IPS-18a (cell line): ENCODE data around the gene MIB1.
"Not testable (repeated sequence)": the region's sequence is repeated elsewhere in the genome, so short reads cannot be mapped to it uniquely, and the experiment has no call there.

Source experiments
- H3K27ac ChIP-seq: one replicate; pipeline ENCODE4 v1.5.1; 2013; ENCODE audit warnings: low read length
- H3K27me3 ChIP-seq: one replicate; pipeline ENCODE4 v1.6.1; 2013; ENCODE audit warnings: mild to moderate bottlenecking, low read length; ENCODE audit not compliant: control insufficient read depth, insufficient read depth
- H3K36me3 ChIP-seq: one replicate; pipeline ENCODE4 v1.6.1; 2013; ENCODE audit warnings: low read depth, low read length; ENCODE audit not compliant: control insufficient read depth
- H3K4me1 ChIP-seq: one replicate; pipeline ENCODE4 v1.6.1; 2013; ENCODE audit warnings: low read depth, low read length; ENCODE audit not compliant: control insufficient read depth
- H3K4me3 ChIP-seq: one replicate; pipeline ENCODE4 v1.5.1; 2013; ENCODE audit warnings: low read length
- H3K9ac ChIP-seq: one replicate; pipeline ENCODE4 v1.6.1; 2013; ENCODE audit warnings: mild to moderate bottlenecking, low read length, moderate library complexity
- H3K9me3 ChIP-seq: one replicate; pipeline ENCODE4 v1.6.1; 2013; ENCODE audit warnings: low read depth, low read length; ENCODE audit not compliant: control insufficient read depth

MIB1 gene

DNA sequence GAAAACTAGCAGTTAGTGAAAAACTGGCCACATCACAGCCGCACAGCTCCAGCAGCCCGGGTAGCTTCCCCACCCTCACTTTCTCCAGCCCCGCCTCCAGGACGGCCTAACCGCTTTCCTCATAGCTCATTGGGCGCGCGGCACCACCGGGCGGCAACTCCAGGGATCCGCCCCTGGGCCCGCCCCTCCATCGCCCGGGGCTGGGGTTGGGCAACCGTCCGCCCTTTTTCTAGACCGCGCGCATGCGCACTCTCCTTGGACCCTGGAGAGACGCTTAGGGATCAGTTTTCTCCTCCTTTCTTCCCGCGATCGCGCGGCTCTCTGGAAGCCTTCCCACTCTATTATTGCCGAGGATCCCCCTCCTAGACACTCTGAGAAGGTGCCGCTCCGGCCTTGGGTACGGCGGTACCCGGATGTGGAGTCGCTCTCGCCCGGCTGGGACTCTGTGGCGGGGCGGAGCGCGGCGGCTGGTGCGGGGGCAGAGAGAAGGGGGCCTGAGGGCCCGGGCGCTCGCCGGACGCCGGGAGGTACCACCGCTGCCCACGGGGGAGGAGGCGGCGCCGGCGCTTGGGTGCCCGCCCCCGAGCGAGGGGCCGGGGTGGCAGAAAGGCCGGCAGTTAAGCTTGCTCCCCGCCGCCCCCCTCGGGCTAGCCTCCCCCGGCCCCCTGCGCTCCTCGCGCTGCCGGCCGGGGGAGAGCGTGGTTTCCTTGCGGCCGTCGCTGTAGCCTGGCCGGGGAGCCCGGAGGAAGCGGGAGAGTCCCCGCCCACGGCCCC lies at the start of gene MIB1:
Gene MIB1, plus strand, starts transcription at position 255 of the 774 bp plus-strand sequence. CDS start 792 bp downstream, outside the sequence.
- no peaks in the 10 kb centered on the region for H3K36me3 ChIP-seq
- H3K27ac ChIP-seq: peak within 1 kb of the TSS; percentile 57
- no peaks in the 10 kb centered on the region for H3K9me3 ChIP-seq
- no peaks in the 10 kb centered on the region for H3K27me3 ChIP-seq
- peak within 1 kb of the TSS; percentile 88 for H3K4me3 ChIP-seq
- peaks cover 27% of the 10 kb centered on the region for H3K4me1 ChIP-seq
- H3K9ac ChIP-seq: peak within 1 kb of the TSS; percentile 83

DNA sequence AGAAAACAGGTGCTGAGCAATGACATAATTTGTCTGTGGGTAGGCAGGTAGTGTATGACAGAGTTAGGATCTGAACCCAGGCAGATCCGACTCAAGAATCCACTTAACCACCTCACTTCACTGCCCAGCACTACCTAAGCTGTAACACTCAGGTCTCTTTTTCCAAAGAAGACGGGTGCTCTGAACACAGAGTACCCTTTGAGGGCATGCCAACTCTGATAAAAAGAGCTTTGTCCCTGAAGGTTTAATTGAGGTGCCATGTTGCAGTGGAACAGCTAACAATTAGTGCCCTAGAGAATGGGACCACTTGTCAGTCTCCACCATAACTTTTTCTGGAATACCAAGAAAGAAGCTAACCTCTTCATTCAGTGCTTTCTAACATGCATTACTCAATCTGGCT lies 47.3 kb upstream of the MIB1 start:
- Histone ChIP-seq H3K27ac (no peak overlapping the region), H3K4me1 (no peaks in the 10 kb centered on the region), H3K36me3 (no peaks in the 10 kb centered on the region), H3K27me3 (no peaks in the 10 kb centered on the region), H3K9me3 (no peaks in the 10 kb centered on the region), H3K9ac (no peak overlapping the region), H3K4me3 (no peak overlapping the region)

DNA sequence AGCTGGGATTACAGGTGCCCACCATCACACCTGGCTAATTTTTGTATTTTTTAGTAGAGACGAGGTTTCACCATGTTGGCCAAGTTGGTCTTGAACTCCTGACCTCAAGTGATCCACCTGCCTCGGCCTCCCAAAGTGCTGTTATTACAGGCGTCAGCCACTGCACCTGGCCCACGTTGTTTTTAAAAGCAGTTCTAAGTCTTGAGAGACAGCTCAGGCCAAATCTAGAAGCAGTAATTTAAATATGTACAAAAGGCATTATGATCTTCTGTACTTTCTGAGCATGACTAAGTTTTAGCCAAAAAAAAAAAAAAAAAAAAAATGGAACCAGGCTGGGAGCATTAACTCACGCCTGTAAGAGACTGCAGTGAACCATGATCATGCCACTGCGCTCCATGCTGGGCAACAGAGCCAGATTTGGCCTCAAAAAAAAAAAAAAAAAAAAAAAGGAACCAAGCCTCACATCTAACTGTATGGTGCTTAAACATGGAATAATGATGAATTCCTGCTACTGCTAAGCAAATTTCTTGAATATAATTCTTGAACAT lies 40.0 kb upstream of the MIB1 start:
- H3K9me3 ChIP-seq: no peaks in the 10 kb centered on the region
- peaks cover 6% of the 10 kb centered on the region for H3K36me3 ChIP-seq
- H3K27me3 ChIP-seq: peaks cover 16% of the 10 kb centered on the region
- no peak overlapping the region for H3K9ac ChIP-seq
- peaks cover 5% of the 10 kb centered on the region for H3K4me1 ChIP-seq
- H3K27ac ChIP-seq: no peak overlapping the region
- no peak overlapping the region for H3K4me3 ChIP-seq

DNA sequence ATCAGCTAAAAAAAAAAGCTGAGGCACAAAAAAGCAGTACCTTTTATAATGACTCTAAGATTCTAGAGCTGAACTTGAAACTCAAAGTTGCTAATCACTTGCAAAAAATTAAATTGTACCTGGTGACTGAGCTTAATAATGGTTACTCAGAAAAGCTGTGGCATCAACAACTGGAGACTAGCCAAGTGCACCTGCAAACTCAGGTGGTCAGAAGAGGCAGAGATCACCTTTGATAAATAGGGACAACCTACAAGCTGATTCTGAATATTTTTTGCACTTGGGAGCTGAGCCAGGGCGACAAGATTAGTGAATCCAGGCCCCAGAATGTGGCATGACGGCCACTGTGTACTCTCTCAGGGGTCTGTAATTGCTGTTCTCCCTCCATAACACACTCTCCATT lies 39.0 kb upstream of the MIB1 start:
- Histone ChIP-seq H3K36me3 (peaks cover 6% of the 10 kb centered on the region), H3K4me3 (no peak overlapping the region), H3K9ac (no peak overlapping the region), H3K27ac (no peak overlapping the region), H3K4me1 (peaks cover 5% of the 10 kb centered on the region), H3K27me3 (peaks cover 19% of the 10 kb centered on the region), H3K9me3 (no peaks in the 10 kb centered on the region)

DNA sequence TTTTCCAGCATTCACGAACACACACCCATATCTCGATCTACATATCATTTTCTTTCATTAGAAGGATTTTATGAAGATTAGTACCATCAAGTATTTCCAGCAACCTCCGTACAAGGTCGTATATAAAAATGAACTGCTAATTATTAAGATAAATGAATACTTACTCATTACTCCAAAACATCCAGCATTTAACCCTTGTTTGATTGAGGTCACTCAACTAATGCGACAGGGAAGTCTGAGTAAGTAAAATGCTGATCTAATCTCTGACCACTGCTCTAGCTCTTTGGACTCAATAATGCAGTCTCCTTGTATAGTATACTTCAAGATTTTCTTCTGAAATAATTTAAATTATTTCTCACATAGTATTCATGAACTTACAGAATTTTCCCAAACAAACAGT lies 38.0 kb upstream of the MIB1 start:
- no peak overlapping the region for H3K27ac ChIP-seq
- peaks cover 6% of the 10 kb centered on the region for H3K36me3 ChIP-seq
- H3K9ac ChIP-seq: no peak overlapping the region
- H3K9me3 ChIP-seq: no peaks in the 10 kb centered on the region
- H3K27me3 ChIP-seq: peaks cover 19% of the 10 kb centered on the region
- H3K4me3 ChIP-seq: no peak overlapping the region
- peaks cover 5% of the 10 kb centered on the region for H3K4me1 ChIP-seq

DNA sequence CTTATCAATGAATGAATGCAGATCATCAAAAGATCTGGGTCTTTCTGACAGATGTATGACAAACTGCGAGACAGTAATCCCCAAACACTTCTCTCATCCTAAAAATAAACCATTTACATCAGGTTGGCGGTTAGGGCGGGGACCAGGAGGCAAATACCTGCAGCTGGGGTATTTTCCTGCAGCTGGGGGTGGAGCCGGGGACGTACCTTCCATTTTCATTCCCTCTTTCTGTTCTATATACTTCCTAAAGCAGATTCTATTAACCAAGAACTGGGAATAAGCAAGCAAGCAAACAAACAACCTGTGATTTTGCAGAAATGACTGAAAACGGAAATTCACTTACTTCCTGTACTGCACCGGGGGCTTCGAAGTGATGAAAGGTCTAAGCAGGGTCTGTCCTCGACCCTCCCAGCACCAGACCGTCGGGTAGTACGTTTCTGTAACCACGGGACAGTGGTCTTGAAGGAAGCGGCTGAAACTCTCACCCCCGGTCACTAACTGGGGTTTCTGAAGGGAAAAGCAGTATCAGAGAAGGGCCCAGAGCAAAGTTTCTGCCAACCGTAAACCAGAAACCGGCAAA lies 37.3 kb upstream of the MIB1 start:
- peaks cover 5% of the 10 kb centered on the region for H3K4me1 ChIP-seq
- peaks cover 6% of the 10 kb centered on the region for H3K36me3 ChIP-seq
- peaks cover 19% of the 10 kb centered on the region for H3K27me3 ChIP-seq
- H3K9me3 ChIP-seq: no peaks in the 10 kb centered on the region
- peak overlapping the region; percentile 80 for H3K4me3 ChIP-seq
- H3K27ac ChIP-seq: no peak overlapping the region
- H3K9ac ChIP-seq: peak overlapping the region; percentile 50

DNA sequence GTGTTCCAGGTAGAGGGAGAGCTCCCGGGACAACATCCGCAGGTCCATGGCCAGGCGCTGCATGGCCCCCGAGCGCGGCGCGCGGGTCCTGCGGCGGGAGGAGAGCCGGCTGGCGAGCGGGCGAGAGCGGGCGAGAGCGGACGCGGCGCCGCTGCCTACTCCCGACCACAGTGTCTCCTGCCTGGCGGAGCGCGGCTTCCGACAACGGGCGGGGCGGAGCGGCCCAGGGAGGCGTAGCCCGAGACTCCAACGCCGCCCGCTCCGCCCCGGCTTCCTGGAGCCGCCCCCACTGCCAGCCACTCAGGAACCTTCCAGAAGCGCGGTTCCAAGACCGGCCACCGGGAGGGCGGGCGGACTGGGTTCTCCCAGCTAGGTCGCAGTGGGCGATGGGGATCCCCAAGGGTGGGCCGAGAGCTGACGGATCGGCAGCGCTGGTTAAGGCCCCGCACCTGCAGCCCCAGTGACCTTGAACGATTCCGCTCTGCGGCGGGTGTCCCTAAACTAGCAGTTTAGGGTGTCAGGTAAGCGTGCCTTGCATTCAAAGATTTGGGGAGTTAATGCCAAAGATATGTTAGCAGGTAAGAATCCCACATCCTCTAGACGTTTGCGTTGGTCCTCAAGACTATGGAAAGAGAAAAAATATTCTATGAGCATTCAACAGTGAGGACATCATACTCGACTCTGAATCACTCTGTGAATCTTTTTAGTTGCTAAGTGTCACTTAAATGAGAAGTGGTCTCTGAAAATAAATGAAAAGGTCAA lies 35.8 kb upstream of the MIB1 start, which contains the start of gene ABHD3:
Gene ABHD3, minus strand, starts transcription at position 172 of the 762 bp plus-strand sequence. Its CDS starts 109 bp downstream, at position 63.
- H3K4me3 ChIP-seq: peak within 1 kb of the TSS; percentile 80
- H3K27me3 ChIP-seq: peaks cover 19% of the 10 kb centered on the region
- H3K27ac ChIP-seq: no peak within 1 kb of the TSS
- peaks cover 5% of the 10 kb centered on the region for H3K4me1 ChIP-seq
- no peaks in the 10 kb centered on the region for H3K9me3 ChIP-seq
- H3K9ac ChIP-seq: peak within 1 kb of the TSS; percentile 50
- H3K36me3 ChIP-seq: peaks cover 6% of the 10 kb centered on the region

DNA sequence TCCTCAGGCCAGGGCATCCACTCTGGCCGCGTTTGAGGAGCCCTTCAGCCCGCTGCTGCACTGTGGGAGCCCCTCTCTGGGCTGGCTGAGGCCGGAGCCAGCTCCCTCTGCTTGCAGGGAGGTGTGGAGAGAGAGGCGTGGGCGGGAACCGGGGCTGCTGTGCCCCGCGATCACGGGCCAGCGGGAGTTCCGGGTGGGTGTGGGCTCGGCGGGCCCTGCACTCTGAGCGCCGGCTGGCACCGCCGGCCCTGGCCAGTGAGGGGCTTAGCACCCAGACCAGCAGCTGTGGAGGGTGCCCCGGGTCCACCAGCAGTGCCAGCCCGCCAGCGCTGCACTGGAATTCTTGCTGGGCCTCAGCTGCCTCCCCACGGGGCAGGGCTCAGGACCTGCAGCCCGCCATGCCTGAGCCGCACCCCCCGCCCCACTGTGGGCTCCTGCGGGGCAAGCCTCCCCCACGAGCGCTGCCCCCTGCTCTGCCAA lies 34.2 kb upstream of the MIB1 start:
- Histone ChIP-seq H3K36me3 (peaks cover 5% of the 10 kb centered on the region), H3K4me1 (peaks cover 5% of the 10 kb centered on the region), H3K9ac (no peak overlapping the region), H3K27me3 (peaks cover 19% of the 10 kb centered on the region), H3K9me3 (no peaks in the 10 kb centered on the region), H3K27ac (no peak overlapping the region), H3K4me3 (no peak overlapping the region)

DNA sequence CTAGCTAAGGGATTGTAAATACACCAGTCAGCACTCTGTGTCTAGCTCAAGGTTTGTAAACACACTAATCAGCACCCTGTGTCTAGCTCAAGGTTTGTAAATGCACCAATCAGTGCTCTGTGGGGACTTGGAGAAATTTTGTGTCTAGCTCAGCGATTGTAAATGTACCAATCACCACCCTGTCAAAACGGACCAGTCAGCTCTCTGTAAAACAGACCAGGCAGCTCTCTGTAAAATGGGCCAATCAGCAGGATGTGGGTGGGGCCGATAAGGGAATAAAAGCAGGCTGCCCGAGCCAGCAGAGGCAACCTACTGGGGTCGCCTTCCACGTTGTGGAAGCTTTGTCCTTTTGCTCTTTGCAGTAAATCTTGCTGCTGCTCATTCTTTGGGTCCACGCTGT lies 33.5 kb upstream of the MIB1 start:
- H3K4me3 ChIP-seq, H3K4me1 ChIP-seq, H3K36me3 ChIP-seq, H3K9me3 ChIP-seq, H3K27ac ChIP-seq, H3K9ac ChIP-seq: not testable (repeated sequence)
- H3K27me3 ChIP-seq: peaks cover 19% of the 10 kb centered on the region

DNA sequence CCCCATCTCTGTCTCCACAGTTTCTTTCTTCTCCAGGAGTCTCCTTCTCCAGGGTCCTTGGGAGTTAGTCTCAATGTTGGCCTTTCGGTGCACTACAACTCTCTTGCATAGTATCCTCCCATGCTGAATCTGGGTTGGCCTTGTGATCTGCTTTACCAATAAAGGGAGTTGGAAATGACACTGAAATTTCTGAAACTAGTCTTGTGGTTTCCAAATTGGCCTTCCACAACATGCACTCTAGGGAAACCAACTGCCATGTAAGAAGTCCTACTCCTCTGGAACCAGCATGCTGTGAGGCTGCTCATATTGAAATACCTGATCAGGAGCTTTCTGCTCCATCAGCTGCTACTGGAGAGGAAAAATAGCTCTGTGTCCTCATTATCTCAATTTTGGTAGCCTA lies 26.1 kb upstream of the MIB1 start:
- Histone ChIP-seq H3K9ac (no peak overlapping the region), H3K9me3 (no peaks in the 10 kb centered on the region), H3K36me3 (no peaks in the 10 kb centered on the region), H3K4me1 (no peaks in the 10 kb centered on the region), H3K27me3 (no peaks in the 10 kb centered on the region), H3K27ac (no peak overlapping the region), H3K4me3 (no peak overlapping the region)

DNA sequence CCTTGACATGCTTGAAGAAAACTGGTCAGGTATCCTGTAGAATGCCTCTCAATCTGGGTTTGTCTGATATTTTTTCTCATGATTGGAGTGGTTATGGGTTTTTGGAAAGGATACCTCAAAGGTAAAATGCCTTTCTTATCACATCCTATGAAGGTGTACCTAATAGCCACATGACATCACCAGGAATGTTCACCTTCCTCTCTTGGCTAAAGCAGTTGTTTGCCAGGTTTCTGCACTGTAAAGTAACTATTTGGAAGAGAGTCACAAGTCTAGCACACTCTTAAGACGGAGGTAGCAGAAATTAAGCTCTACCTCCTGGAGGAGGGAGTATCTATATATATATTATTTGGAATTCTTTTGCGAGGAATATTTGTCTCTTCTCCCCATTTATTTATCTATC lies 17.9 kb upstream of the MIB1 start:
- Histone ChIP-seq H3K4me1 (no peaks in the 10 kb centered on the region), H3K27me3 (no peaks in the 10 kb centered on the region), H3K36me3 (no peaks in the 10 kb centered on the region), H3K9ac (no peak overlapping the region), H3K27ac (no peak overlapping the region), H3K9me3 (no peaks in the 10 kb centered on the region), H3K4me3 (no peak overlapping the region)
